Measurements from ENCODE around the gene TMCO2. TPM values are rescaled to one million over a fixed set of nuclear protein-coding genes. Genes with fewer than 3 reads are reported as not detected.

Gene TMCO2
- polyA plus RNA-seq, 3 donors: not detected

- WGBS (ENCODE audit: insufficient coverage): no CpG with 5 or more reads among the region's 2 CpGs
- H3K27me3 Mint-ChIP-seq (ENCODE audit: low read depth in 3 of 3): no peaks in the 10 kb centered on the region
- Histone ChIP-seq H3K4me2 (replicated peaks; ENCODE audit: extremely low read depth, low read length, poor library complexity, severe bottlenecking) (no peak overlapping the region), H3K9me3 (replicated peaks in 1 of 2; ENCODE audit: control insufficient read depth in 1 of 2, insufficient read depth in 1 of 2, low read length in 2 of 2) (no peaks in the 10 kb centered on the region), H2AFZ (ENCODE audit: insufficient read depth, low read depth, low read length, poor library complexity, severe bottlenecking) (no peak overlapping the region), H3K9ac (ENCODE audit: insufficient read depth, low read length, poor library complexity, severe bottlenecking) (no peak overlapping the region), H3K36me3 (replicated peaks in 1 of 2; ENCODE audit: control insufficient read depth in 1 of 2, insufficient read depth in 2 of 2, low read length in 2 of 2) (peaks cover 84 to 98% of the 10 kb centered on the region in 2 donors), H3K79me2 (ENCODE audit: insufficient read depth, low read length) (peaks cover 33% of the 10 kb centered on the region), H3K4me3 (replicated peaks in 1 of 3; ENCODE audit: low read depth in 2 of 3, low read length in 3 of 3) (no peak overlapping the region), H3K27ac (ENCODE audit: low read depth in 1 of 2, low read length in 2 of 2) (no peak overlapping the region), H3K27me3 (ENCODE audit: control insufficient read depth in 2 of 2, insufficient read depth in 2 of 2, low read length in 2 of 2) (no peaks in the 10 kb centered on the region), H4K20me1 (ENCODE audit: insufficient read depth, low read length) (peaks cover 21% of the 10 kb centered on the region), H3K4me1 (ENCODE audit: control insufficient read depth in 1 of 2, insufficient read depth in 2 of 2, low read length in 2 of 2) (no peaks in the 10 kb centered on the region)
- intact Hi-C loops (cut with micrococcal nuclease): loop anchor here in 1 of 2 donors (5.0 kb wide), 1 partner anchor 45 kb away; no protein-coding TSS in a partner anchor
- no peak overlapping the region for H3K4me3 Mint-ChIP-seq
- TF ChIP-seq CTCF (IDR thresholded peaks at IDR 0.05): no peak
- H3K4me1 Mint-ChIP-seq: no peaks in the 10 kb centered on the region
- H3K27ac Mint-ChIP-seq: no peak overlapping the region
- H3K36me3 Mint-ChIP-seq: peaks cover 65 to 83% of the 10 kb centered on the region in 2 donors
- DNase-seq: no peak
- H3K9me3 Mint-ChIP-seq: no peaks in the 10 kb centered on the region
These were observed 20.0 kb downstream of the TMCO2 start for GRCh38 chr1:40267767-40268187.

GRCh38 chr1:40268211-40268610 is 20.5 kb downstream of the TMCO2 start:
- DNase-seq: no peak
- Mint-ChIP-seq H3K4me3 (no peak overlapping the region), H3K27me3 (ENCODE audit: low read depth in 3 of 3) (no peaks in the 10 kb centered on the region), H3K36me3 (peaks cover 65 to 83% of the 10 kb centered on the region in 2 donors), H3K27ac (no peak overlapping the region), H3K4me1 (no peaks in the 10 kb centered on the region), H3K9me3 (no peaks in the 10 kb centered on the region)
- H3K36me3 ChIP-seq (replicated peaks in 1 of 2; ENCODE audit: control insufficient read depth in 1 of 2, insufficient read depth in 2 of 2, low read length in 2 of 2): peaks cover 83 to 98% of the 10 kb centered on the region in 2 donors
- no peak overlapping the region for H3K4me3 ChIP-seq (replicated peaks in 1 of 3; ENCODE audit: low read depth in 2 of 3, low read length in 3 of 3)
- no peaks in the 10 kb centered on the region for H3K27me3 ChIP-seq (ENCODE audit: control insufficient read depth in 2 of 2, insufficient read depth in 2 of 2, low read length in 2 of 2)
- no peaks in the 10 kb centered on the region for H3K9me3 ChIP-seq (replicated peaks in 1 of 2; ENCODE audit: control insufficient read depth in 1 of 2, insufficient read depth in 1 of 2, low read length in 2 of 2)
- peaks cover 21% of the 10 kb centered on the region for H4K20me1 ChIP-seq (ENCODE audit: insufficient read depth, low read length)
- H3K79me2 ChIP-seq (ENCODE audit: insufficient read depth, low read length): peaks cover 29% of the 10 kb centered on the region
- no peak overlapping the region for H3K27ac ChIP-seq (ENCODE audit: low read depth in 1 of 2, low read length in 2 of 2)
- no peak for TF ChIP-seq CTCF (IDR thresholded peaks at IDR 0.05)
- no peak overlapping the region for H3K9ac ChIP-seq (ENCODE audit: insufficient read depth, low read length, poor library complexity, severe bottlenecking)
- no peak overlapping the region for H2AFZ ChIP-seq (ENCODE audit: insufficient read depth, low read depth, low read length, poor library complexity, severe bottlenecking)
- no peaks in the 10 kb centered on the region for H3K4me1 ChIP-seq (ENCODE audit: control insufficient read depth in 1 of 2, insufficient read depth in 2 of 2, low read length in 2 of 2)
- intact Hi-C loops (cut with micrococcal nuclease): loop anchor here in 1 of 2 donors (5.0 kb wide), 1 partner anchor 44 kb away; no protein-coding TSS in a partner anchor
- no peak overlapping the region for H3K4me2 ChIP-seq (replicated peaks; ENCODE audit: extremely low read depth, low read length, poor library complexity, severe bottlenecking)

Measured in CD14-positive monocyte (primary cell).